Large intestine (tissue), 3 donors: Measurements from ENCODE around the gene PKP1. TPM values are rescaled to one million over a fixed set of nuclear protein-coding genes. Genes with fewer than 3 reads are reported as not detected.

Experiments
- DNase-seq, 2 donors: peaks; one replicate each; pipeline versions ENCODE4 v3.0.0 to v3.0.0-alpha.2; 2013
- H3K27ac ChIP-seq: one replicate; pipeline ENCODE4 v1.5.1; 2013; ENCODE audit warnings: low read length
- H3K27me3 ChIP-seq: 2 replicates; pipeline ENCODE4 v1.6.1; 2013; ENCODE audit warnings: low read length; ENCODE audit not compliant: control insufficient read depth, insufficient read depth
- H3K36me3 ChIP-seq: 2 replicates; pipeline ENCODE4 v1.6.1; 2013; ENCODE audit warnings: low read length; ENCODE audit not compliant: control insufficient read depth, insufficient read depth
- H3K4me1 ChIP-seq: one replicate; pipeline ENCODE4 v1.6.1; 2013; ENCODE audit warnings: low read length; ENCODE audit not compliant: control insufficient read depth, insufficient read depth
- H3K4me3 ChIP-seq: one replicate; pipeline ENCODE4 v1.5.1; 2013; ENCODE audit warnings: low read length
- H3K9me3 ChIP-seq: one replicate; pipeline ENCODE4 v1.6.1; 2013; ENCODE audit warnings: mild to moderate bottlenecking, low read depth, low read length, moderate library complexity; ENCODE audit not compliant: control insufficient read depth
- WGBS: methylation state at CpG from one replicate; pipeline ENCODE4 v1.1.5; 2013; ENCODE audit warnings: low lambda C conversion rate; ENCODE audit not compliant: insufficient coverage; 5-methylcytosine and 5-hydroxymethylcytosine counted together
- polyA plus RNA-seq: library from polyadenylated mRNA; unstranded; fragments of 120-200 nt; gene quantifications from one replicate; pipeline ENCODE4 v1.2.1, GENCODE V29; 2013

Gene PKP1
- polyA plus RNA-seq, 1 donor, result 0.45 TPM

GRCh38 chr1:201359031-201359872, 75.9 kb downstream of the PKP1 start:
- Histone ChIP-seq H3K27ac (no peak overlapping the region), H3K4me1 (peaks cover 7% of the 10 kb centered on the region), H3K36me3 (no peaks in the 10 kb centered on the region), H3K27me3 (peaks cover 5% of the 10 kb centered on the region), H3K4me3 (no peak overlapping the region), H3K9me3 (no peaks in the 10 kb centered on the region)
- WGBS, result no CpG with 5 or more reads among the region's 18 CpGs
- DNase-seq, result no peak

GRCh38 chr1:201359873-201360210, 76.5 kb downstream of the PKP1 start:
- no peaks in the 10 kb centered on the region for H3K36me3 ChIP-seq
- H3K27ac ChIP-seq, result no peak overlapping the region
- no peak overlapping the region for H3K4me3 ChIP-seq
- no peak for DNase-seq
- H3K4me1 ChIP-seq, result peaks cover 7% of the 10 kb centered on the region
- peaks cover 2% of the 10 kb centered on the region for H3K27me3 ChIP-seq
- H3K9me3 ChIP-seq, result no peaks in the 10 kb centered on the region
- WGBS, result no CpG with 5 or more reads among the region's 2 CpGs

GRCh38 chr1:201360486-201360885, 77.2 kb downstream of the PKP1 start:
- no peak overlapping the region for H3K27ac ChIP-seq
- H3K27me3 ChIP-seq, result peaks cover 2% of the 10 kb centered on the region
- DNase-seq, result no peak
- H3K36me3 ChIP-seq, result no peaks in the 10 kb centered on the region
- peaks cover 7% of the 10 kb centered on the region for H3K4me1 ChIP-seq
- no peaks in the 10 kb centered on the region for H3K9me3 ChIP-seq
- H3K4me3 ChIP-seq, result no peak overlapping the region
- no CpG with 5 or more reads among the region's 7 CpGs for WGBS

GRCh38 chr1:201360901-201361651, 77.8 kb downstream of the PKP1 start:
- no peaks in the 10 kb centered on the region for H3K9me3 ChIP-seq
- H3K36me3 ChIP-seq, result no peaks in the 10 kb centered on the region
- no peak overlapping the region for H3K4me3 ChIP-seq
- H3K4me1 ChIP-seq, result peaks cover 7% of the 10 kb centered on the region
- no CpG with 5 or more reads among the region's 15 CpGs for WGBS
- no peak overlapping the region for H3K27ac ChIP-seq
- peaks cover 2% of the 10 kb centered on the region for H3K27me3 ChIP-seq
- DNase-seq, result no peak

- H3K9me3 ChIP-seq, result no peaks in the 10 kb centered on the region
- DNase-seq, result no peak
- peaks cover 2% of the 10 kb centered on the region for H3K27me3 ChIP-seq
- no peaks in the 10 kb centered on the region for H3K36me3 ChIP-seq
- no peak overlapping the region for H3K27ac ChIP-seq
- H3K4me1 ChIP-seq, result peaks cover 7% of the 10 kb centered on the region
- H3K4me3 ChIP-seq, result no peak overlapping the region
- WGBS, result no CpG with 5 or more reads among the region's 10 CpGs
Measured at GRCh38 chr1:201361652-201362504, 78.6 kb downstream of the PKP1 start.

- no peak overlapping the region for H3K27ac ChIP-seq
- H3K4me3 ChIP-seq, result no peak overlapping the region
- no CpG with 5 or more reads among the region's 3 CpGs for WGBS
- peaks cover 7% of the 10 kb centered on the region for H3K4me1 ChIP-seq
- peaks cover 4% of the 10 kb centered on the region for H3K27me3 ChIP-seq
- DNase-seq, result no peak
- H3K9me3 ChIP-seq, result no peaks in the 10 kb centered on the region
- H3K36me3 ChIP-seq, result no peaks in the 10 kb centered on the region
Measured at GRCh38 chr1:201362906-201363305, 79.6 kb downstream of the PKP1 start.

GRCh38 chr1:201363467-201363866, 80.2 kb downstream of the PKP1 start:
- no CpG with 5 or more reads among the region's 8 CpGs for WGBS
- no peak overlapping the region for H3K4me3 ChIP-seq
- H3K27me3 ChIP-seq, result peaks cover 10% of the 10 kb centered on the region
- no peak for DNase-seq
- peaks cover 7% of the 10 kb centered on the region for H3K4me1 ChIP-seq
- no peaks in the 10 kb centered on the region for H3K36me3 ChIP-seq
- H3K9me3 ChIP-seq, result no peaks in the 10 kb centered on the region
- no peak overlapping the region for H3K27ac ChIP-seq

GRCh38 chr1:201364808-201365105, 81.5 kb downstream of the PKP1 start:
- WGBS, result no CpG with 5 or more reads among the region's 6 CpGs
- peaks cover 7% of the 10 kb centered on the region for H3K4me1 ChIP-seq
- H3K4me3 ChIP-seq, result no peak overlapping the region
- H3K36me3 ChIP-seq, result no peaks in the 10 kb centered on the region
- no peak overlapping the region for H3K27ac ChIP-seq
- peaks cover 21% of the 10 kb centered on the region for H3K27me3 ChIP-seq
- H3K9me3 ChIP-seq, result no peaks in the 10 kb centered on the region
- DNase-seq, result no peak

- DNase-seq, result no peak
- Histone ChIP-seq H3K4me1 (peaks cover 2% of the 10 kb centered on the region), H3K4me3 (no peak overlapping the region), H3K27me3 (peaks cover 21% of the 10 kb centered on the region), H3K9me3 (no peaks in the 10 kb centered on the region), H3K27ac (no peak overlapping the region), H3K36me3 (no peaks in the 10 kb centered on the region)
- WGBS, result no CpG with 5 or more reads among the region's 11 CpGs
Measured at GRCh38 chr1:201365251-201365650, 81.9 kb downstream of the PKP1 start.

- H3K9me3 ChIP-seq, result no peaks in the 10 kb centered on the region
- no peaks in the 10 kb centered on the region for H3K4me1 ChIP-seq
- no peak overlapping the region for H3K4me3 ChIP-seq
- H3K36me3 ChIP-seq, result no peaks in the 10 kb centered on the region
- H3K27ac ChIP-seq, result no peak overlapping the region
- peaks cover 33% of the 10 kb centered on the region for H3K27me3 ChIP-seq
- DNase-seq, result no peak
- WGBS, result no CpG with 5 or more reads among the region's 7 CpGs
Measured at GRCh38 chr1:201366696-201367095, 83.4 kb downstream of the PKP1 start.
